ENCODE data around the gene CST7.
A peak's percentile ranks its signal among the peaks of the same experiment; 100 is the strongest.

The CST7 gene

DNA sequence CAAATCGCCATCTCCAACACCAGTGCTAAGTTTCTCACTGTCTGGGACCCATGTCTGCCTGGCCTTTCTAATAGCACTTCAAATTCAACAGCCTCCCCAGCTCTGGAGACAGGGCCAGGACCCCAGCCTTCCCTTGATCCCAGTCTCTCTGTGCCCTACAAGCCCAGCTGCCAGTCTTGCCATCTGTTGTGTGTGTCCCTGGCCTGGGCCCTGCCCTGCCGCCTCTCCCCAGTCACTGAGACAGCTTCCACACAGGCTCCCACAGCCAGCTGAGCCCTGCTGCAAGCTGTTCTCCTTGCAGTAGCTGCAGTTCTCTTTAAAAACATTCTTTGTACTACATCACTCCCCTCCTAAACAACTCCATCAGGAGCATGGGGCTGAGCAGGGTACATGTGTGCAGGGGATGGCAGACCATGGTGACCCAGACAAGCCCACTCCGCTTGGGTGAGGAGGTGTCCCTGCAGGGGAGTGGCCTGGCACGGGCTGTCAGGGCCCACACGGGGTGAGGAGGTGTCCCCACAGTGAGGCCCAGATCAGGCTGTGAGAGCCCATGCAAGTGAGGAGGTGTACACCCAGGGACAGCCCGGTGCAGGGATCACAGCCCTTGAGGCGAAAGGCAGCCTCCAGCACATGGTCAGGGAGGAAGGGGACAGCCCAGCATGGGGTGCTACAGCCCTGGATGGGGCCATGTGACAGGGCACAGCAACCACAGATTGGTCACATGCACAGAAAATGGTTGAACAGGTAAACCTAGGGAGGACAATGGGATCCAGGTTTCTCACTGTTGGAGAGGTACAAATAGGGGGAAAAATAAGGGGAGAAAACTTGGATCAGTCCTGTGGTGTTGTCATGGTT lies 16.2 kb downstream of the CST7 start:
- DNase-seq, result no peak

DNA sequence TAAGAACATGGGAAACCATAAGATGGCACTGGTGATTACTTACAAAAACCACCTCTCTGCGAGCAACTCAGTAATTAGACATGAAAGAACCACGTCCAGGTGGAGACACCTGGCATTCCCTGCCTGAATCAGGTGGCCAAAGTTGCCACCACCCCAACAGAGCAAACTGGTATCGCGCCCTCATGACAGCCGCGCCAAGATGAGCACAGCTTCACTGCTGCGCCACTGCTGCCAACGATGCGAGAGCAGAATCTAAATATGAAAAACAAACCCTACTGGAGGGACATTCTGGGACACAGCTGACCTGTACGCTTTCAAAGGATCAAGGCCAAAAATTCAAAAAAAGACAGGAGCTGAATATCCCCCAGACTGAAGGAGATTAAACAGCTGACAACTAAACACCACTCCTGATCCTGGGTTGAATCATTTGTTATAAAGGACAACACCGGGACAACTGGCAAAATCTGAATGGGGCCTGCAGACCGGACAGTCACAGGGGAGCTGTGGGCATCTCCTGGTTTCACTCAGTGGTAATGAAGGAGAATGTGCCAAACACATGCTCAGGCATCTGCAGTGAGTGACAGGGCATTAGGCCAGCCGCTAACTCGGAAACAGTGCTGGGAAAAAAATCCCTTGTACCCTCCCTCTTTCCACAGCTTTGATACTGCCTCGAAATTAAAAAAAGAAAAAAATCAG lies 17.4 kb downstream of the CST7 start:
- no peak for DNase-seq

DNA sequence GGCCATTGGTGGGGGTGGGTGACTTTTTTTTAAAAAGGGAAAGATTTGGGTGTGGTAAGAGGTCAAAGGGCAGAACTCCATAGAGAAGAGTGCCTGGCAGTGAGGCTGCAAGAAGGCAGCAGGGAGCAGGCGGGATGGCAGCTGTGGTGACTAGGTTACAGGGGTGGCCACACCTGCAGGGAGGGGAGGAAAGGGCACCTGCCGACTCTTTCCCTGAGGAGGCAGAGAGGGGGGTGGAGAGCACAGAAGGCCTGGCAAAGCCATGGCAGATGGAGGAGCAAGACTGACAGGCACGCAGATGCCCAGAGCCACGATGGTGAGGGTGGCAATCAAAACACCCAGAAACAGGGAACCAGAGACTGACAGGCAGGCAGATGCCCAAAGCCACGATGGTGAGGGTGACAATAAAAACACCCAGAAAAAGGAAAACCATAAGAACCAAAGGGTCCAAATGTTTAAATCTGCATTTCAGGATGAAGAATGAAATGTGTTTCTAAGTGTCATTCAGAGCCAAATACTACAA lies 19.3 kb downstream of the CST7 start:
- DNase-seq, result peak; percentile 85

DNA sequence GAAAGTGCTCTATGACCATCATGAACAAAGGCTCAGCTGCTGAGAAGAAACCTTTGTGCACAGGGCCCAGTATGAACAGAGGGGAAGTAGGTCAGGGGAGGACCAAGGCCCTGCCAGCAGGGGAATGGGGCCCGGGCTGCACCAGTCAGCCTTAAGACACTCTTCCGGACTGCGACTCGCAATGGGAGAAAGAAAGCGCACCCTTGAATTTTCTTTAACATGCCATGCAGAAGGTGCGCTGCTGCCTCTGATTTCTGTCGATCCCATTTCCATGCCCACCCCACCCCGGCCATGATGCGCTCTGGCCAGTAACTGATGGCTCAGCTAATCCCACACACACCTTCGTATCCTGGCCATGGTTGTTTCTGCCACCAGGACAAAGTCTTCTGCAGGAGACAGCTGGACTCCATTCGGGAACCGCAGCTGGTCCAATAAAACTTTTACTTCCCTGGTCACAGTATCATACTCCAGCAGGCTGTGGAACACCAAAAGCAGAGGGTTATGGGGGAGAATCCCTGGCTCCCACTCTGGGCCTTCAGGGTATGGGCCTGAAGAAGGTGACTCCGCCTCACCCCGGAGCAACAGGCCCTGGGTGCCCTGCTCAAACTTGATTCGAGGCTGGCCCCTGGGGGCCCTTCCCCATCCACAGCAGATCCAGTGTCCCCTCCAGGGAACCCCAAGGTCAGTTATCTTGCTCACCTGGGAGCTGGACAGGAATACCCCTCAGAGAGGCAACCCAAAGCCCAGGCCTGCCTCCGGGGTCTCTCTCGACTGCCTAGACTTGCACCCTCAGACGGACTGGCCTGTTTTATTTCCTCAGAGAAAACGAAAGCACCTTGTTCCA lies 20.3 kb downstream of the CST7 start:
- DNase-seq, result no peak

DNA sequence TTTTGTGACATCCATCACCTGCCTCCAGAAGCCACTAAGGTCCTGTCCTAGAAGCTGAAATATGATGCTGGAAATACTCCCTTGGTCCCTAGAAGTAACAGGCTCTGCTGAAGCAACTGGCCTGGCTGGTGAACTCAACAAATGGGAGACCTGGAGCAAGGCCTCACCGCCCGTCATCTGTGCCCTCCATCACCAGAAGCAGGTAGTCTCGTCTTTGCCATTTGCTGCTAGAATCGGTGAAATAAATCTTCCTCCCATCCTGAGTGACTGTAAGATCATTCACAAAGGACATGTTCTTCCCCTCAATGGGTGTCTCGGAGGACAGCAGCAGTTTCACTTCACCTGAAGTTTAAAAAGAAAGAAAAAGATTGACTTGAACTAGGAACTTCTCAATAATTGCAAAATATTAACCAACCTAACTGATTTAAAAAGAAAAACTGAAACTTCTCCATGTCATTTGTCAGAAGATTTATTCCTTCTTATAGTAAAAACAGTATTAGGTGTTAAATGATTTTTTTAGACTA lies 21.0 kb downstream of the CST7 start:
- no peak for DNase-seq

DNA sequence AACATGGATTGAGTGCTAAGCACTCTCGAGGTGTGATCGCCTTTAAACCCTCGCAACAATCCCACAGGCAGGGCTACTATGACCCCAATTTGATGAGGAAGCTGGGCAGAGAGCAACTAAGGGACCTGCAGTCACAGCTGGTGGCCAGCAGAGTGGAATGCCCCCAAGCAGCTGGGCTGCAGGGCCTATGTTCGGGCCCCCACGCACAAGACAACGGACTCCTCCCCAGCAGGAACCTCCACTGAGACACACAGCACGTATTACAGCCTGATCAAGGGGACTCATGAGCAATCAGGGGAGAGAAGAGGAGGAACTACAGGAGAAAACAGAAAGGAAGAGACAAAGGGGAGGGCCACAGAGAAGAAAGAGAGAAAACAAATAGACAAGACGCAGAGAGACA lies 21.7 kb downstream of the CST7 start:
- DNase-seq, result no peak

DNA sequence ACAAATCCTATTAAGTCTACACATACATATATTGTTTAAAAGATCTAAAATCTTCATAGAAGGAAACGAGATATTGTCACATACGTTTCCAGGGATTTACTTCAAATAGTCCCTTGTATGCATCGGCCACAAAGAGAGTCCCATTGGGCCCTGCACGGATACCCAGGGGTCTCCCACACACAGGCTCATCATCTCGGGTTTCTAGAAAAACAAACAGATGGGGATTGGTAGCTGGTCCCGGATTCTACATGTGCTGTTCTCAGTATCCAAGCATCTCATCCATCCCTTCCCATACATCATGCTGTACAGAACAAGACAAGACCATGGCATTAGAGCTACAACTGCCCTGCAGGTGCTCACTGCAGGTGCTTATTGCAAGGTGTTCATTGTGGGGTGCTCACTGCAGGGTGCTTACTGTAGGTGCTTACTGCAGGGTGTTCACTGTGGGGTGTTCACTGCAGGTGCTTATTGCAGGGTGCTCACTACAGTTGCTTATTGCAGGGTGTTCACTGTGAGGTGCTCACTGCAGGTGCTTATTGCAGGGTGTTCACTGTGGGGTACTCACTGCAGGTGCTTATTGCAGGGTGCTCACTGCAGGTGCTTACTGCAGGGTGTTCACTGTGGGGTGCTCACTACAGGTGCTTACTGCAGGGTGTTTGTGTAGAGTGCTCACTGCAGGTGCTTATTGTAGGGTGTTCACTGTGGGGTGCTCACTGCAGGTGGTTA lies 22.5 kb downstream of the CST7 start:
- DNase-seq, result no peak

DNA sequence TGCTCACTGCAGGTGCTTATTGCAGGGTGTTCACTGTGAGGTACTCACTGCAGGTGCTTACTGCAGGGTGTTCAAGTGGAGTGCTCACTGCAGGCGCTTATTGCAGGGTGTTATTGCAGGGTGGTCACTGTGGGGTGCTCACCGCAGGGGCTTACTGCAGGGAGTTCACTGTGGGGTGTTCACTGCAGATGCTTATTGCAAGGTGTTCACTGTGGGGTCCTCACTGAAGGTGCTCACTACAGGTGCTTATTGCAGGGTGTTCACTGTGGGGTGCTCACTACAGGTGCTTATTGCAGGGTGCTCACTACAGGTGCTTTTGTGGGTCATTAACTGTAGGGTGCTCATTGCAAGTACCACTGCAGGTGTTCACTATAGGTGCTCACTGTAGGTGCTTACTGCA lies 23.3 kb downstream of the CST7 start:
- DNase-seq, result no peak

DNA sequence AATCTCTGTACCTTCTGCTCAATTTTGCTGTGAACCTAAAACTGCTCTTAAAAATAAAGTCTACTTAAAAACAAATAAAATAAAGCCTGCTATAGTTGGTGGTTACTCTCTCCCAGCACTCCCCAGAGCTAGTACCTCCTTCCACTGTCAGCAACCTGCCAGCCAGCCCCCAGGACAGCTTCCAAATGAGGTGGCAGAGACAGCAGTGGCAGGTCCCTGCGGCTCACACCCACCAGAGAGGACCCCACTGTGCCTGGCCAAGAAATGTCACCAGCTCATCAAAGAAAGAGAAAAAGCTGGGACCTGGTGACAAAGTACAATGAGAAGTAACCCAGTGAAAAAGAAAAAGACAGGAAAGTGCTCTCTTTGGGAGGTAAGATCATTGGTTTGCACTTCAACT lies 28.3 kb downstream of the CST7 start:
- DNase-seq, result no peak

DNA sequence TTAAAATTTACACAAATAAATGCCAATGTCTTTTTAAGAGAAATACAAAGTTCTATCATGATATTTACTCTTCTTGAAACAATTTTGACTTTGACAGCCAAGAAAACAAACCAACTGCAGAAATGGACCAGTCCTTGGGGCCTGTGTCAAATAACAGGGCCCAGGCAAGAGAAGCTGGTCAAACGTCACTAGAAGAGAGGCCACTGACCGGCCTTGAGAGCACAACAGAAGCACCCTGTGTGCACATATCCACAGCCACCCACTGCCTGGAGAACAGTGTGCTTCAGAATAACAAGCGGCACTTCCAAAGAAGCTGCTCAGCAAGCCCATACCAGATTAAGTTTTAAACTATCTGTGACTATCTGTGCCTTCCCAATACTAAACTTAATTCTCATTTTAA lies 28.7 kb downstream of the CST7 start:
- DNase-seq, result no peak

DNA sequence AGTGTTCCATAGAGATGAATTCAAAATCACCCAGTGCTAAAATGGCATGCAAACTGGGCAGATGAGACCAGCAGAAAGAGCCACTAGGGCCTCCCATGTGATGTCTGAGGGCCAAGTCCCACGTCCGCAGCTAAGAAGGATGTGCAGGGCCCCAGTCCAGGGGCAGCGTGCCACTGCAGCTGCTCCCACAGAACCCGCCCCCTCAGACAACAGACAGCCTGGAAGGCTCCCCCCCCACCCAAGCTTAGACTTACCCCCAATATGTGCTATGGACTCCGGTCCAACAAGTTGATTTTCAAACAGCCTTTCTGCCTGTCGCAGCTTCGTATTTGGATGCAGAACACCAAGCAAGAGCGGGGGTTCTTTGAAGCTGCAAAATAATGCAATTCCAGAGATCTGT lies 29.4 kb downstream of the CST7 start:
- DNase-seq, result no peak

DNA sequence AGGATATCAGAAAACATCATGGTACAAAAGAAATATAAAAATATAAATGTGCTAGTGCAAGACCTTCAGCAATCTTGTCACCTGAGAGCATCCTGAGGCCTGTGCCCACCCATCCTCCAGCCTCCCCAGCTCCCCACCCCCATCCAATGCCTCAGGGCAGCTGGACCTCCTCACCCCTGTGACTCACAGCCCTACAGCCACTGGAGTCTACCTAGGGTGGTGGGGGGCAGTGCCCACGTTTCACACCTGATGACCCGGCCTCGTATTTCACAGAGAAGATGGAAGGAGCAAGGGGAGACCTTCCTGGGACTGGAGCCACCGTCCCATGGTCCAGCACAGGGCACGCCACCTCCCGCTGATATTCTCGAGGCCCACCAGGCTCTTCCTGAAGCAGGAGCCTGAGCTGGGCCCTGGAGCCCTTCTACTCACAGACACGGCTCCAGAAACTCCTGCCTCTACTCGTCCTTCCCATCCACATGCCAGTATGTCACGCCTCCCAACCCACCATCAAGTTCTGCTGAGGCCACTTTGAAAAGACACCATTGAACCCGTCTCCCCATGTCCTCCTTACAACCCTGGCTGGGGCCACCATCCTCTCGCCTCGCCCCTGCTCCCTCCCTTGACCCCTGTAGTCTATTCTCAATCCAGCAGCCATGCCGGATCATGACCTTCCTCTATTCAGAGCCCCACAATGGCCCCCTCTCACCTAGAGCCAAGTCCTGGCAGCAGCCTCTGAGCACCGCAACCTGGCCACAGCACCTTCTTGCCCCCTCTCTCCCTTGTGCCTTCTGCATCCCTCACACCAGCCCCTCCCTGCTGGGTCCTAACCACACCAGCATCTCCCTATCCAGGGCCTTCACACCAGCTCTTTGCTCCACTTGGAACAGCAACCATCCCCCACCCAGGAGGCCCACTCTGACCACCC lies 30.2 kb downstream of the CST7 start:
- no peak for DNase-seq

DNA sequence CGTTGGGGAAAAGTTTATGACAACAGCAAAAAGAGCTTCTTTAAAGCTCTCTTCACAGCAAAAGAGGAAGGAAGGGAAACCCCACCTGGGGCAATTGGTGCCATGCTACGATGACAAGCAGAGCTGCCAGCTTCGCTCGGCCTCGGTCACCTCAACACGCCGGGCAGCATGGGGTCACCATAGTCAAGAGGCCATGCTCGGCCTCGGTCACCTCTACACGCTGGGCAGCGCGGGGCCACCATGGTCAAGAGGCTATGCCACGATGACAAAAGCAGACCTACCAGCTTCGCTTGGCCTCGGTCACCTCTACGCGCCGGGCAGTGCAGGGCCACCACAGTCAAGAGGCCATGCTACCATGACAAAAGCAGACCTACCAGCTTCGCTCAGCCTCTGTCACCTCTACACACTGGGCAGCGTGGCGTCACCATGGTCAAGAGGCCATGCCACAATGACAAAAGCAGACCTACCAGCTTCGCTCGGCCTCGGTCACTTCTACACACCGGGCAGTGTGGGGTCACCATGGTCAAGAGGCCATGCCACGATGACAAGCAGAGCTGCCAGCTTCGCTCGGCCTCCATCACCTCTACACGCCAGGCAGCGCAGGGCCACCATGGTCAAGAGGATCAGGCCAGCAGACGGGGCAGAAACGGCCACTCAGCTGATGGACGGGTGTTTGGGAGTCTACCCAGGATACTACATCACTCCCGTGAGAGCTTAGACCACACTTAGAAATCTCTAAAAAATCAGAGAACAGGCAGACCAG lies 31.4 kb downstream of the CST7 start:
- no peak for DNase-seq

DNA sequence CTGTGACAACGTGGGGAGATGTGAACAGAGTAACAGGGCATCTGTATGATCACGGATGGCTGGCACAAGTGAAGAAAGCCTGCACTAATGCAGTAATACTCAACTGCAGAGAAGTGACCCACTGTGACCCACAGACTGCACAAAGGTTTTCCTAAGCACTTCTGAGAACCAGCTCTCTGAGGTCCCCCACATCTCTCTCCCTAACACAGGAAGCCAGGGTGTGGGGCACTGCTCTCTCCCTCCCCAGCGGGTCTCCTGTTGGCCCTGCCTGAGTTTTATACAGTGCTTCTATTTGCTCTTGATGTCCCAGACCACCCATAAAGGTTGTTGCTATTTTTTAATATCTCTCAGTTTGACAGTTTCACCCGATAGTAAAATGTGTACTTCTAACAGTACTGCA lies 32.2 kb downstream of the CST7 start:
- DNase-seq, result no peak

DNA sequence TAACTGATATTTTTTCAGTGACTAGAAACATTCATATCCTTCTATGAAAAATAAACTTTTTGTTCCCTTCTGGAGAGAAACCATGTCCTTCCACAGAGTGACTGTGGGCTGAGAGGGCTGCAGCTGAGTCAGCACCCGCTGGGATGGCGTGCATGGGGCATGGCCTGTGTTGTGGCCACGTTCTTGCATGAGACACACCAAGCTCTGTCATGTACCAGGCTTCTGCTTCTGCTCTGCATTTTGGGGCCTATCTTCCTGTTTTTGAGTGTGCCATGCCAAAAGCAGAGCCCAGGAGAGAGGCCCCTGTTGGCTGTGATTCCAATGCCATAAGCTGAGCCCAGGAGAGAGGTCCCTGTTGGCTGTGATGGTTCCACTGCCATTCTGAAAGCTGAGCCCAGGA lies 32.7 kb downstream of the CST7 start:
- DNase-seq, result no peak

DNA sequence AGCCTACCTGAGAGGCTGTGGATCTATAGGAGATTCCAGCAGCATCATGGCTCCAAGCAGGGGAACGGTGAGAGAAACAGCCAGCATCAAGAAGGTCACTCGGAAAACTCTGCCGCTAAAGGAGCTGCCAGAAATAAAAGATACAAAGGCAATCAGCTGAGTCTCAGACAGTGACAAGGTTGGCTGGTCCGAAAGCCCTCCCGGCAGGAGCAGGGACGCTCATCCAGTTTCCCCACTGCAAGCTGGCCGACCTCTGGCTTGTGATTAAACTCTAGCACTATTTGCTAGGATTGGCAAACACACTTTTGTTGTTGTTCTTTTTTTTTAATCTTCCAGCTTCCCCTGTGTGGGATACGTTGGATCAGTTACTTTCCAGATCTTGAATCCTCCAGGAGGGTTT lies 34.8 kb downstream of the CST7 start:
- no peak for DNase-seq

DNA sequence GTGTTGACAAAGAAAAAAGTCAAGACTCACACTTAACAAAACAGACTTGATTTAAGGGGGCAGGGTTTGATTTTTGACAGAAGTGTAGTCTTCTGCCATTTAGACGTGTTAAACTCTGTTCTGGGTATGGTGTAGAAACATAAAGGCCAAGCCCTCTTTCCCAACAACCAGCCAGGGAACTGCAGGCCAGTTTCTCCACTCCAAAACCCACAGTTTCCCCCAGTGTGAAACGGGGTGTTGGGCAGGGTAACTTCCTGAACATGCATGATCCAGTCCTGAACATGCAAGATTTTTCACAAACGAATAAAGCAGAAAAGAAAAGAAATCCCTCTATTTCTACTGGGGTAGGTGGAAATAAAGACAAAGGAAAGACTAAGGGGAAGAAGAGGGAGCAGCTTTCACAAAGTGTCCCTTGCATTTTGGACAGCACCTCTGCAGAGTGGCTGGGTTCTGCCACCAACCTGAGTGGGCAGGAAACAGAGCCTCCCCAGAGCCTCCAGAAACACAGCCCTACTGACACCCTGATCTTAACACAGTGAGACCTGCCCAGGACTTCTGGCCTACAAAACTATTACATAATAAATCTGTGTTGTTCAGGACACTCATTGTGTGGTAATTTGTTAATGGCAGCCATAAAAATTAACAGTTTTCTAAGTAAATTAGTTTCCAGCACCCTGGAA lies 36.0 kb downstream of the CST7 start:
- no peak for DNase-seq

DNA sequence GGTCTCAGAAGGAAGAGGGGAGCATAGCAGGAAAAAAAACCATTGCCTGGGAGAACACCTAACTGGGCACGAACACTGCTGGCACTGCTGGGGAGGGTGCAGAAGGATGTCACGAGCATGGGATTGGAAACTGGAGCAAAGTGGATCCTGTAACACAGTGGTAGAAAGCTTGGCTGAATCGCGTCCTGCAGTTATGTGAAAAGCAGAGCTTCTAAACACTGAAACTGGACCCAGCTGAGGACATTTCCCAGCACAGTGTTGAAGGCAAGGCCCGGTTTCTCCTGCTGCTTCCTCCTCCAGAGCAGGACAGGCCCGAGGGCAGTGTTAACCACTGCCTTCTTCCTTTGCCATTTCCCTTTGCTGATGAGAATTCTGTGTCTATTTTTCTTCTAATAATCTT lies 36.7 kb downstream of the CST7 start:
- DNase-seq, result no peak

DNA sequence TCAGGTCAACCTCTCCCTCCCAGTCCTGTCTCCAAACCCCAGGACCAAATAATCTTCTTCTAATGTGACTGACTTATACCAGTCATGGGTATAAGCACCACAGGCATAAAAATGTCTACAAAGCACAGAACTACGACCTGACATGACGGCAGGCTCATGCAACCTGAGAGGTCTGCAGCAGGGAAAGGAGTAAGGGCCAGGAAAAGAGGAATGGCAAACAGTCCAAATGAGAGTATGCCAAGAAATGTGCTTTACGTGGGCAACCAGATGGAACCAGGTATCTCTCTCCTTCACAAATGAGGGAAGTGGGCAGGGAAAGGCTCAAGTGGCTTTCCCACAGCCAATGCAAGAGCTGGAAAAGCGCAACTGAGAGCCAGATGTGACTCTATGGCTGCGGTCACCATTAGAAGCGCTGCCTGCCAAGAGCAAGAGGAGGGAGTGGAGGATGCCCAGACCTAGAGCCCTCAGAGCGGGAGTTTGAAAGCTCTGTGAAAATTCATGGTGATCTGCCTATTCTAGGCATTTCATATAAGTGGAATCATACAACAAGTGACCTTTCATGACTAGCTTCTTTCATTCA lies 37.5 kb downstream of the CST7 start:
- peak; percentile 89 for DNase-seq

DNA sequence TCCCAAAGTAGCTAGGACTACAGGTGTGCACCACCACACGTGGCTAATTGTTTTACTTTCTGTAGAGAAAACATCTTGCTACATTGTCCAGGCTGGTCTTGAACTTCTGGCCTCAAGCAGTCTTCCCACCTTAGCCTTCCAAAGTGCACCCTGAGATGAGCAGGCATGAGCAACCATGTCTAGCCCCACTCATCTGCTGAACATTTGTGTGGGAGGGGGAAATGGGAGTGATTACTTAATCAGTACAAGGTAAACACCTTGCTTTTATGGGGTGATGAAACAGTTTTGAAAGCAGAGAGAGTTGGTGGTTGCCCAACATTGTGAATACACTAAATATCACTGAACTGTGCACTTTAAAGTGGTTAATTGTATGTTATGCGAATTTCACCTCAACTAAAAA lies 38.2 kb downstream of the CST7 start:
- no peak for DNase-seq
